Liver (tissue), 9 donors: ENCODE results near the gene PON3. TPM values are rescaled to one million over a fixed set of nuclear protein-coding genes. Genes with fewer than 3 reads are reported as not detected.
A peak's percentile ranks its signal among the peaks of the same experiment; 100 is the strongest.

Experiments used
- DNase-seq: peaks from one replicate; pipeline ENCODE4 v3.0.0-alpha.2; 2017; ENCODE audit warnings: low spot score
- H3K27ac ChIP-seq, 2 donors: one replicate each; pipeline ENCODE4 v1.7.0; 2013; ENCODE audit warnings: inconsistent platforms in 2 of 2, low read length in 2 of 2, control low read depth in 1 of 2, low read depth in 1 of 2, mild to moderate bottlenecking in 1 of 2
- H3K27me3 ChIP-seq, 4 donors: one replicate each; pipeline versions ENCODE4 v1.6.1 to v1.7.0; 2013; ENCODE audit warnings: low read length in 3 of 4, inconsistent platforms in 1 of 4, mild to moderate bottlenecking in 1 of 4, moderate library complexity in 1 of 4; ENCODE audit not compliant: control insufficient read depth in 4 of 4, insufficient read depth in 4 of 4
- H3K36me3 ChIP-seq, 4 donors: one replicate each; pipeline versions ENCODE4 v1.6.1 to v1.7.0; 2013; ENCODE audit warnings: low read length in 3 of 4, mild to moderate bottlenecking in 3 of 4, low read depth in 1 of 4, moderate library complexity in 1 of 4; ENCODE audit not compliant: control insufficient read depth in 4 of 4, insufficient read depth in 3 of 4
- H3K4me1 ChIP-seq, 4 donors: one replicate each; pipeline versions ENCODE4 v1.6.1 to v1.7.0; 2013; ENCODE audit warnings: low read length in 3 of 4, mild to moderate bottlenecking in 3 of 4, moderate library complexity in 1 of 4; ENCODE audit not compliant: control insufficient read depth in 4 of 4, insufficient read depth in 4 of 4
- H3K4me3 ChIP-seq, 3 donors: one replicate each; pipeline versions ENCODE4 v1.6.1 to v1.7.0; 2013; ENCODE audit warnings: low read length in 3 of 3, control low read depth in 1 of 3, low read depth in 1 of 3, mild to moderate bottlenecking in 1 of 3
- H3K9ac ChIP-seq, 2 donors: one replicate each; pipeline ENCODE4 v1.7.0; 2013; ENCODE audit warnings: low read length in 2 of 2, mild to moderate bottlenecking in 2 of 2, moderate library complexity in 2 of 2, control low read depth in 1 of 2, low read depth in 1 of 2
- H3K9me3 ChIP-seq, 4 donors: one replicate each; pipeline versions ENCODE4 v1.6.1 to v1.7.0; 2013; ENCODE audit warnings: low read length in 3 of 4; ENCODE audit not compliant: control insufficient read depth in 4 of 4
- CTCF ChIP-seq: fragments of 150-350 bp; IDR thresholded peaks from 2 replicates; pipeline ENCODE4 v1.5.1; 2017; ENCODE audit warnings: improper control_type of control experiment, low read depth, low read length; ENCODE audit not compliant: missing input control
- JUND ChIP-seq, 2 donors: IDR thresholded peaks; 2 replicates each; pipeline ENCODE4 v1.6.1; 2016; ENCODE audit warnings: antibody characterized with exemption in 2 of 2
- NR2F2 ChIP-seq: IDR thresholded peaks from 2 replicates; pipeline ENCODE4 v1.6.1; 2016; ENCODE audit warnings: antibody characterized with exemption
- RAD21 ChIP-seq, 2 donors: IDR thresholded peaks; 2 replicates each; pipeline ENCODE4 v1.6.1; 2016; ENCODE audit warnings: antibody characterized with exemption in 2 of 2, mild to moderate bottlenecking in 2 of 2
- SP1 ChIP-seq: IDR thresholded peaks from 2 replicates; pipeline ENCODE4 v1.6.1; 2018; ENCODE audit warnings: antibody characterized with exemption, mild to moderate bottlenecking
- TAF1 ChIP-seq: conservative IDR thresholded peaks from 2 replicates; pipeline ENCODE4 v1.6.1; 2016; ENCODE audit warnings: antibody characterized with exemption, mild to moderate bottlenecking
- YY1 ChIP-seq: IDR thresholded peaks from 2 replicates; pipeline ENCODE4 v1.6.1; 2016; ENCODE audit warnings: antibody characterized with exemption, mild to moderate bottlenecking
- WGBS: extraction: QIAGEN DNeasy Blood & Tissue Kit; methylation state at CpG from one replicate; pipeline ENCODE4 v1.1.7; 2013; 5-methylcytosine and 5-hydroxymethylcytosine counted together
- polyA plus RNA-seq, 2 donors: library from polyadenylated mRNA; stranded (reverse) in 1 of 2; unstranded in 1 of 2; fragments of 200-250 nt in 1 of 2; fragments of >200 nt in 1 of 2; fragmentation: Nextera tagmentation in 1 of 2; extraction: Ambion mirVana in 1 of 2; gene quantifications; one replicate each; pipeline versions ENCODE4 v1.2.1 to v1.2.3, GENCODE V29; 2013 to 2015
- total RNA-seq, 2 donors: library from RNA; depleted of rRNA; stranded (reverse); fragments of >200 nt; gene quantifications; one replicate each; pipeline ENCODE4 v1.2.3, GENCODE V29; 2014
- TF ChIP-seq, protein P1 (sequence below): IDR thresholded peaks from 2 replicates; pipeline ENCODE4 v1.6.1; 2016; ENCODE audit warnings: antibody characterized with exemption
- donor health status: healthy.
- donor health status: healthy.
- donor health status: healthy.
- donor health status: healthy.
- donor health status: healthy.

Gene PON3
- total and polyA plus RNA-seq, 4 donors = 60.0 to 476 (median 247) TPM

DNA sequence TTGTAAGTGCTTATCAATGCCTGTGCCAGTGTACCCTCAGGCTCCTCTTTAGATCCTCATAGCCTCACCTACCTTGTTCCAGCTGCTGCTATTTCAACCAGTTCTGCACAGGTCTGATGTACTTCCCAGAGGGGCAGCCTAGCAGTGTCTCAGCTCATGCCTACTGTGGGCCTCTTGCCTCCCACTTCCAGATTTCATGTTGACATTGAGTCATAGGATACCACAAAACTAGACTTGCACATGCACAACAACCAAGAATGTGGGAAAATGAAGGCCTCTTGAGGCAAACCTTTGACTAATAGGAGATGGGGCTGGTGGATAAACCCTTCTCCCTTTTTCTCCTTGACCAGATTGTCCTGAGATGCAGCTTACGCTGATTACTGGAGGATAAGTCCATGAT is 31.0 kb downstream of the PON3 start:
- Histone ChIP-seq H3K4me1 (no peaks in the 10 kb centered on the region), H3K9ac (no peak overlapping the region), H3K36me3 (peaks cover 6 to 45% (median 27%) of the 10 kb centered on the region in 4 donors), H3K27me3 (no peaks in the 10 kb centered on the region), H3K4me3 (no peak overlapping the region), H3K9me3 (no peaks in the 10 kb centered on the region), H3K27ac (no peak overlapping the region)
- TF ChIP-seq SP1 (no peak), NR2F2 (no peak), YY1 (no peak)
- no peak for DNase-seq
- WGBS = 100% methylated on average over 1 of the region's 1 CpG

DNA sequence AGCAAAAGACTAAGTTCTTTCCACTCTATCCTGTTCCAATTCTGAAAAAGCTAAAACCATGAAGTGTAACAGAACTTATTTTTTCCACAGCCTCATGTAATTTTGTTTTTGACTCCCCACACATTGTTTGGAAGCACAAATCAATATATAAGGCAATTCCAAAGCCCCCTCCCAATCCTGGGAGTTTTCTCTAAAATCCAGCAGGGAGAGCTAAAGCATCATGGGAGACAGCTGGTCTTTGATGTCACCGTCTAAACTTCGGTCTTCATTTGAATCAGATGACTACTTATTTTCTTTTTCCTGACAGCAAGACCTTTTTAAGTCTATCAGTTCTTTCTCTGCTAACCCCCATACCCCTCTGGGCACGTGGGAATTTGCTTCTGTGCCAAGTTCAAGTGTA is 38.6 kb downstream of the PON3 start:
- 68% methylated on average over 3 of the region's 3 CpGs for WGBS
- H3K4me1 ChIP-seq = no peaks in the 10 kb centered on the region

GRCh38 chr7:95342642-95343307 is 53.4 kb downstream of the PON3 start:
- peaks cover 0 to 11% (median 4%) of the 10 kb centered on the region in 4 donors for H3K4me1 ChIP-seq
- no peaks in the 10 kb centered on the region for H3K9me3 ChIP-seq
- WGBS = 75% methylated on average over 4 of the region's 4 CpGs
- DNase-seq = no peak
- no peak overlapping the region for H3K4me3 ChIP-seq
- no peaks in the 10 kb centered on the region for H3K27me3 ChIP-seq
- H3K9ac ChIP-seq = no peak overlapping the region
- peaks cover 0 to 7% (median 0%) of the 10 kb centered on the region in 4 donors for H3K36me3 ChIP-seq
- H3K27ac ChIP-seq = no peak overlapping the region
- TF ChIP-seq TAF1 = no peak
- peak in 1 of 2 donors; percentile 60 for TF ChIP-seq RAD21 (IDR thresholded peaks at IDR 0.05)
- TF ChIP-seq CTCF = peak; percentile 7

More for the DNA sequence above, 38.6 kb downstream of the PON3 start:
- TF ChIP-seq RAD21 (IDR thresholded peaks at IDR 0.05) = peak in 1 of 2 donors; percentile 10
- TF ChIP-seq JUND (IDR thresholded peaks at IDR 0.05) = no peak
- TF ChIP-seq, protein P1, sequence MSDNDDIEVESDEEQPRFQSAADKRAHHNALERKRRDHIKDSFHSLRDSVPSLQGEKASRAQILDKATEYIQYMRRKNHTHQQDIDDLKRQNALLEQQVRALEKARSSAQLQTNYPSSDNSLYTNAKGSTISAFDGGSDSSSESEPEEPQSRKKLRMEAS = no peak
- Histone ChIP-seq H3K27ac (no peak overlapping the region), H3K36me3 (peaks cover 5 to 35% (median 31%) of the 10 kb centered on the region in 4 donors), H3K4me3 (no peak overlapping the region), H3K9me3 (peaks cover 0 to 13% (median 2%) of the 10 kb centered on the region in 4 donors), H3K27me3 (no peaks in the 10 kb centered on the region), H3K9ac (no peak overlapping the region)
- DNase-seq = no peak

DNA sequence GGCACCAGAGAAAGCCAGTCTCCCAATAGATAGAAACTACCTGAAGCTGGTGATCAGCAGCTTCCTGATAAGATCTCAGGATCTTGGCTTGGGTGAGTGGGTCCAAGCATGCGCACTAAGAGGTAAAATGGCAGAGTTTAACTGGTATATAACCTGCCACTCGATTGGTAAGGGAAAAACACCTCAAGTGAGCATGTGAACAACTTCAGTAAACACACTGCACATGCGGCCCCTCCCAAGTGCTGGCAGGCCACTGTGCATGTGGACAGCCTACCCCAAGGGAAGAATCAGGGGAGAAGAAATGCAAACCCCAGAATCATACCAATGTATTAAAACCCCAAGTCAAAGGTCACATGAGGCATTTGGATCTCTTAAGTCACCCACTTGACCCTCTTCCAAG is 54.1 kb downstream of the PON3 start:
- no peak overlapping the region for H3K9ac ChIP-seq
- H3K27me3 ChIP-seq = no peaks in the 10 kb centered on the region
- DNase-seq = no peak
- H3K9me3 ChIP-seq = no peaks in the 10 kb centered on the region
- no peak overlapping the region for H3K4me3 ChIP-seq
- WGBS = 58% methylated on average over 3 of the region's 3 CpGs
- no peak for TF ChIP-seq TAF1
- no peak overlapping the region for H3K27ac ChIP-seq
- no peaks in the 10 kb centered on the region for H3K36me3 ChIP-seq
- peaks cover 0 to 11% (median 4%) of the 10 kb centered on the region in 4 donors for H3K4me1 ChIP-seq
